Pulmonary artery endothelial cell (primary cell): Measurements from ENCODE around the gene SNAP23. TPM values are rescaled to one million over a fixed set of nuclear protein-coding genes. Genes with fewer than 3 reads are reported as not detected.
A peak's percentile ranks its signal among the peaks of the same experiment; 100 is the strongest.

Experiments used
- DNase-seq: peaks from one replicate; pipeline ENCODE4 v3.0.0-alpha.2; 2011; ENCODE audit warnings: low read depth, low spot score
- total RNA-seq: library from RNA; depleted of rRNA; stranded (reverse); fragments of >200 nt; gene quantifications from 2 replicates; pipeline ENCODE4 v1.2.3, GENCODE V29; 2014

SNAP23 gene
- total RNA-seq, 1 donor from 2014 or later = 205 TPM

DNA sequence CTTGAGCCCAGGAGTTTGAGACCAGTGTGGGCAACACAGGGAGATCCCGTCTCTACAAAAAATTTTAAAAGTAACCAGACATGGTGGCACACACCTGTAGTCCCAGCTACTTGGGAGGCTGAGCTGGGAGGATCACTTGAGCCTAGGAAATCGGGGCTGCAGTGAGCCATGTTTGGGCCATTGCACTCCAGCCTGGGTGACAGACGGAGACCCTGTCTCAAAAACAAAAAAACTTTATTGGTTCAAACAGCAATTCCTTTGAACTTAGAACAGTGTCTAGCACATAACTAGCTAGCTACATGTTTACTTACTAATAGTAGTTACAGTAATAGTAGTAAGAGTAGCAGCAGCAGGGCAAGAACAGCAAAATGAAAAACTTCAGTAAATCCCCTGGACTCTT lies 63.3 kb downstream of the SNAP23 start:
- DNase-seq = no peak

DNA sequence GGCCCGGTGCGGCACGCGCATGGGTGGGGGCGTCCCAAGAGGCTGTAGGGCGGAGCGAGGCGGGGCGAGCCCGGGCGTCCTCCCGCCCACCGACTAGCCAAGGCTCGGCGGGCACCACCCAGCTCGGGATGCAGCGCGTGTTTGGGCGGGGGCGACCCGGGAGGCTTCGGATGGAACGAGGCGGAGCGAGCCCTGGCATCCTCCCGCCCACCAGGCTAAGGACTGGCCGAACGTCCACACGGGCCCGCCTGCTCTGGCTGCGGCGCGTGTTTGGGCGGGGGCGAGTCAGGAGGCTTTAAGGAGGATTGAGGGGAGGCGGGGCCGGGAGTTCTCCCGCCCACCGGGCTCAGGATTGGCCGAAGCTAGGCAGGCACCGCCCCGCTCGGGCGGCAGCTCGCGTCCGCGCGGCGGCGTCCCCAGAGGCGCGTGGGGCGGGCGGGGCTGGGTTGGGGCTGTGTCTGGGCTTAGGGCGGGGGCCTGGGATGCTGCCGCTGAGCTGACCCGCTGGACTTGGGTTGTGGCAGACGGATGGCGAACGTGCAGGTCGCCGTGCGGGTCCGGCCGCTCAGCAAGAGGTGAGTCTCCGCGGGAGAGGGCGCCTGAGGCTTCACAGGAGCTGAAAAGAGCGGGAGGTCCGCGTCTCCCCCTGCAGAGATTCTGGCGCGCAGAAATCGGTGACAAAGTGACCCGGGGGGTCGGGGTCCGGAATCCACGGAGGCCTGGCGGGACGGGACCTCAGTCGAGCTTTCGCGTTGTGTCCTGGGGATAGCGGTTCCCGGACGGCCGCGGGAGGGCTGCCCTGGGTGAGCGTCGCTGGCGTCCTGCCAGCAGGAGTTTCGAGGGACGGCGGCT lies 80.0 kb downstream of the SNAP23 start, which contains the start of gene STARD9:
Gene STARD9 (plus strand): TSS at position 419 of the 852 bp plus-strand sequence. CDS start 110 bp downstream, at position 529.
- DNase-seq = peak; percentile 95

DNA sequence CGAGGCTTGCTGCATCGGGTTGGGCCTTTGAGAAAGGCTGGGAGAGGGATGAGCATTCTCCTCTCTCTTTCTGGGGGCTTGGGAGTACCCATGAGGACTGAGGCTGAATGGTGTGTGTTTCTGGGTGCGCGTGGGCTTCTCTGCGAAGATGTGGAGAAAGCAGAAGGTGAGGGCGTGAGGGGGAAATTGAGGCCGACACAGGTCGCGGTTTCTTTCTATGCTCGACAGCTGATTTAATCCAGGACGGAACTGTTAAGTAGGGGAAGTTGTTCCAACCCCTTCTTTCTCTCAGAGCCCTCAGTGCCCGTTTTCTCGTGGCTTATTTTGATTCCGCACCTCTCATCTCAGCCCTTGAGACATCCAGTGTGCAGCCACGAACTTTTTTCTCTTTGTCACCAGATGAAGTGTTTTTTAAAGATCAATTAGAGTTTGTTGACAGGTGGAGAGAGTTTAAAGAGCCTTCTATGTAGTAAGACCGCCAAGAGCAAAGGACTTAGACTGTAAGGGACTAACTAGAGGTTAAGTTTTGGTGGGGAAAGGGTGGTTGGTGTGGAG lies 80.7 kb downstream of the SNAP23 start:
- DNase-seq = no peak

DNA sequence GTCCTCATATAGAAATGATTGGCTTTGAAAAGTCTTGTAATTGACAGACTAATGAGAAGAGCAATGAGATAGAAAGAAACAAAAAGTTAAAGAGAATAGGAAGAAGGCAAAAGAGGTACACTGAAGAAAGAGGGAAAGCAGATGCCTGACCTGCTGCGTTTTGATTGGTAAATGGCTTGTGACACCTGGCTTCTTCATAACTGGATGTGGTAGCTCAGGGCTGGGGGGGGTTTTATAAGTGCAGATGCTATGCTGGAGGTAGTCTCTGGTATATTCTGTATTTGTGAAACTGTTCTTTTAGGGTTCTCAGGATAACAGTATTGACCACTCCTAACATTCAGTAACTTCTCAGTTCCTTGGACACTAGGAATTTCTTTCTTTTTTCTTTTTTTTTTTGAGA lies 81.3 kb downstream of the SNAP23 start:
- no peak for DNase-seq

DNA sequence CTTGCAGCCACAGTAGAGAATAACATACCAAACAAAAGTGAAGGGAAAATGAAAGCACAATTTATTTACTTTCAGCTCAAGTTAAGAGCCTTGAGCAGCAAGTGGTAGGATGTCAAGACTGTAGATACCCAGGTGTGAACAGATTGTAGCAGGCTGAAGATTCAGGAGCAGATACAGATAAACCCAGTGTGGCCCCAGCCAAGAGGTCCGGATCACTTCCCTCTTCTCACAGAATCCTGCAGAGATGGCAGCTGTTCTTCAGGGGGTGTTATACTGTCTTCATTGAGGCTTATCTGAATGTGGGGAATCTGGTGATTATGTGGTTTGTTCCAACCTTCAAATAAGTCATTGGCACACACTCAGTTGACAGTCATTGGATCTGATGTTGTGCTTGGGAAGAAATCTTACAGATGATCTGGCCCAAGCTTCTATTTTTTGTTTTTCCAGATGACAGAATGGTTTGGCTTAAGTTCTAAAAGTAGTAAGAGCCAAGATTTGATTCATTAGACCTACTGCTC lies 82.1 kb downstream of the SNAP23 start:
- no peak for DNase-seq

DNA sequence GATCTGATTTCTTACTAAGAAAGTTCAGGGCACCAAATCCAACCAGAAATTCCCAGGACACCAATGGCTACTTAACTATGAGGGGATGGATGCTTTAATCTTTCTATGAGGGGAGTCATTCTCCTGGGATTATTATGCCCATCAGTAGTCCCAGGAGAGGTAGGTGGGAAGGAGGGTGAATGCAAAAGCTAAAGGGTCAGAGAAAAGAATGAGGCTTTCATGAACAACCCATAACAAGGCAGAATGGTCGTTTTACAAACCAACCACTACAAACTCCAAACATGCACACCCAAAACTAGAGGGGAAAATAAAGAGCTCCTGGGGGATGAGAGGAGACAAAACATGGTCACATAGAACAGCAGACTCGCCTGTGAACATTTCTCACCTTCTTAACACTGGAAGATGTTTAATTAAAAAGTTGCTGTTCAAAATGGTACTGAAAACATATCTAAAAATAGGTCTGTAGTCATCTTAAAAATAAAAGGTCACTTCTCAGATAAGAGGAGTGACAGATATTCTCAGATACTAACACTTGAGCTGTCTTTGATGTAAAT lies 83.6 kb downstream of the SNAP23 start:
- no peak for DNase-seq

DNA sequence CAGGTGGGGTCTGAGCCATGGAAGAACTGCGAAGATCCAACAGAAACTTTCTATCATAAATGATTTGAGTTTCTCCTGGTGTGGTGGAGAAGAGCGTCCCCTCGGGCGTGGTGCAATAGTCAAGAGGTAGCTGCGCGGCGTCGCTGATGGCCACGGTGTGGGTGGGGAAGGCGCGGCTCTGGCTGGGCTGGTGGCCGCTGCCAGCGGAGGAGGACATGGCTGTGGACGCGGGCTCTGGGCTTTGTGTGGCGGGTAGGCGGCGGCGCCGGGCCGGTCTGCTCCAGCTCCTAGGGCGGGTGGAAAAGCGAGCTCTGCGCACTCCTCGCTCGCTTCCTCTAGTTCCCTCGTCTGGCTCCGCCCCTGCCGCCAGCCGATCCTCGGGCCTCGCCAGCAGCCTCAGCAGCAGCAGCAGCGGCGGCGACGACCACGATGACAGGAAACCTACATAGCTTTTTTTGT lies 85.9 kb downstream of the SNAP23 start:
- peak; percentile 45 for DNase-seq

Other genes starting within 250 kb of the SNAP23 start
- gene GANC, start 222.4 kb upstream of the SNAP23 start, total RNA-seq = 10.7 and 14.8 TPM in 2 replicates
- gene TMEM87A, start 222.2 kb upstream of the SNAP23 start, total RNA-seq = 42.1 and 47.1 TPM in 2 replicates
- 0.21 and 0.26 TPM in 2 replicates for gene CAPN3, start 136.1 kb upstream of the SNAP23 start, total RNA-seq
- gene ZNF106, start 4.5 kb upstream of the SNAP23 start, total RNA-seq = 57.2 and 78.2 TPM in 2 replicates
- 16.0 and 21.1 TPM in 2 replicates for gene LRRC57, start 53.2 kb downstream of the SNAP23 start, total RNA-seq
- 37.9 and 45.0 TPM in 2 replicates for gene HAUS2, start 53.2 kb downstream of the SNAP23 start, total RNA-seq
- gene STARD9, start 80.0 kb downstream of the SNAP23 start, total RNA-seq = 4.8 and 6.5 TPM in 2 replicates
- gene CDAN1, start 241.5 kb downstream of the SNAP23 start, total RNA-seq = 14.3 and 16.5 TPM in 2 replicates